GM12891 (cell line): ENCODE measurements around the gene SHANK2.

Source experiments
- POLR2A ChIP-seq: IDR thresholded peaks from 2 replicates; pipeline ENCODE4 v1.6.1; 2011; ENCODE audit warnings: low read depth, low read length, control low read depth
- TAF1 ChIP-seq: IDR thresholded peaks from 2 replicates; pipeline ENCODE4 v1.6.1; 2011; ENCODE audit warnings: low read depth, low read length, control low read depth

DNA sequence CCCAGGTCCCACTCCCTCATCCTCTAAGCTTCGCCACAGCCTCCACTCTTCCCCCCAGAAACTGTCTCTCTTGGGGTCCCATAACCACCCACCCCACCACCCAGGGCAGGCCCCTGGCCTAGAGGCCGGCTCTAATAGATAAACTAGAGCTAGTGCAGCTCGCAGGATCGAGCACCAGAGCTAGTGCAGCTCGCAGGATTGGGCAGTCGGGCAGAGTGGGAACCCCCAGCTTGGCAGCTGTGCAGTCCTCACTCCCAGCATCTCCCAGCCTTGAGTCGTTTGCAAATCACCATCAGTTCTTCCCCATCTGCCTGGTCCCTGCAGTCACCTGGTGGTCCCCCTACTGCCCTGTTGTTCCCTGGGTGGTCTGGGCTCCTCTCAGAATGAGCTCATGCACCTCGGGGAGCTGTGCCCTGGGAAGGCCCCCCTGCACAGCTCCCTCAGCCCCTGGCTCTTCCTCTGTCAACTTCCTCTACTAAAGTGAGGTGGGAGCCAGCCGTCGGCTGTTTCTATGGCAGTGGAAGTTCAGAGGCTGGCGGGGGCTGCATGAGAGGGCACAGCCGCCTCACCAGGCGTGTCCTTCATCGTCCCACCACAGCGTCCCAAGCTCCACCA, 15.5 kb upstream of the SHANK2 start:
- TF ChIP-seq TAF1 (no peak), POLR2A (no peak)
